Gastrocnemius medialis (tissue), 4 donors: ENCODE data around the gene MEF2D.

Experiments used
- CTCF ChIP-seq, 5 experiments: fragments of 450-650 bp in 3 of 5; fragments of 200-600 bp in 2 of 5; sonication (generic) in 2 of 5; IDR thresholded peaks in 4 of 5; conservative IDR thresholded peaks in 1 of 5; 1 replicate in 4 of 5; 2 replicates in 1 of 5; pipeline ENCODE4 v1.5.1; 2016 to 2019; ENCODE audit warnings: antibody characterized with exemption in 5 of 5, mild to moderate bottlenecking in 3 of 5, moderate library complexity in 3 of 5
- POLR2A ChIP-seq, 2 donors: fragments of 450-650 bp; IDR thresholded peaks; one replicate each; pipeline ENCODE4 v1.6.1; 2017; ENCODE audit warnings: antibody characterized with exemption in 2 of 2, mild to moderate bottlenecking in 2 of 2, moderate library complexity in 2 of 2

- TF ChIP-seq CTCF (IDR thresholded peaks at IDR 0.05 in 4 of 5, conservative IDR thresholded peaks at IDR 0.05 in 1 of 5) (no peak), POLR2A (IDR thresholded peaks at IDR 0.05) (no peak)
Measured at GRCh38 chr1:156424806-156425432, 75.7 kb downstream of the MEF2D start.
